Activated T-cell treated with anti-CD3 and anti-CD28 coated beads for 48 hours (primary cell): ENCODE measurements around the gene SLC5A1.

Experiments used
- DNase-seq: peaks from one replicate; pipeline ENCODE4 v3.0.0-alpha.2; 2020; ENCODE audit warnings: low read depth

SLC5A1 gene

DNA sequence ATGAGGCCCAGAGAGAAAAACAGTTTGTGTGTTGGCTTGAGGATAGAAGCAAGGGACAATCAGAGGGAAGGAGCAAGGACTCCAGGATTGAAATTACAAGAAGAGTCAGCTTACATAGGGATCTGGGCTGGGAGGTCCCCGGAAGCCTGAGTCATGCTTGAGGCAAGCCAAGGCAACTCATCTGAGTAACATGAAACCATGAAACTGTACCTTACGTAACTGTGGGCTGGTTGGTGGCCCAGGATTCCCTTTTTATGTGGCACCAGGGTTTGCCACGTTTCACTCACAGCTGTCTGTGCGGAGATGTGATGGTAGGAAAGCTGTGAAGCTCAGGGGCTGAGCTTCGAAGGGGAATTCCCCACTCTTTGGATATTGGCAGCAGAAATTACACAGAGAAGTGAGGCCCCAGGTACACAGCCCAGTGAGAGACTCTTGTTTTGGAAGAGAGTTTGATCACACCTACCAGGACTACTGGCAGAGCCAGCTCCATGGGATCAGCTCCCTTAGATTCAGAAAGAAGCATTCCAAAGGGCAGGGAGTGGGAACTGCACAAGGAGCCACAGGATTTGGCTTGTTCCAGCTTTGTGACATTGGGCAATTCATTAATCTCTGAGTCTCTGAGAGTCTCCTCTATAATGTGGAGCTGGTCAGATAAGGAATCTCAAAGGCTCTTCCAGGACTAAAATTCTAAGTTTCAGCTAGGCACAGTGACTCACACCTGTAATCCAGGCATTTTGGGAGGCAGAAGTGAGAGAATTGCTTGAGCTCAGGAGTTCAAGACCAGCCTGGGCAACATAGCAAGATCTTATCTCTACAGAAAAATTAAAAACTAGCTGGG, 7.8 kb downstream of the SLC5A1 start:
- peak; percentile 67 for DNase-seq

DNA sequence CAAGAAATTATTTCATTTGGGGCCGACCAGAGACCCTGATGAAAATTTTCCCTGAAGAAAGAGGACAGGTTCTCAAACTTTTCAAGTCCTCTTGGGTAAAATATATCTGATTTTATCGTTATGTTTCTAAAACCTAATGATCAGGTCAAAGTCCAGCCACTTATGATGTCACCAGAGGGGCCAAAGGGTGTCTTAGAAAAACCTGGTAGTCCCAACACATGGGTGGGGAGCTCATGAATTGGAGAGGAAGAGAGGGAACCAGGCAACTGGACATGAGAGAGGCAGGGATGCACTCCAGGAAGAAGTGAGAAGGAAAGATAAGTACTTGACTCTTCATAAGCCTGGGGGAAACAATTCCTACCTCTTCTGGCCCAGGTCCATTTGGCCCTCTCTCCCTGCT, 9.2 kb downstream of the SLC5A1 start:
- DNase-seq = no peak

GRCh38 chr22:32052936-32053791, 10.1 kb downstream of the SLC5A1 start:
- no peak for DNase-seq

DNA sequence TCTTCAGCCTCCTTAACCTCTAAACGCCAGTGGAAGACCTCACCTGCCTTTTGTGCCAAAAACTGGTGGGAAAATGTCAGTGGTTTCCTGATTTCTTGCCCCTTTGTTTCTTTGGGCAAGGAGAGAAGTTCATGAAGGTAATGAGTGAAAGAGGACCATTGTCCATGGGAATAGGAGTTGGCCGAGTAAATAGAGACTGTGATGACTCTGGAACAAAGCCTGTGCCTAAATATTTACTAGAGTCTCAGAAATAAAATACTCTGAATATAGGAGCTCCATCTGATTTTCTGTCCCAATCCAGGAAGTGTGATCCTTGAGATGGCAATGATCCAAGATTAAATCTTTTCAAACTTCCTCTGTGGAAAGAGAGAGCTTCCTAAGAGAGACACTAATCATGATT, 12.0 kb downstream of the SLC5A1 start:
- no peak for DNase-seq

DNA sequence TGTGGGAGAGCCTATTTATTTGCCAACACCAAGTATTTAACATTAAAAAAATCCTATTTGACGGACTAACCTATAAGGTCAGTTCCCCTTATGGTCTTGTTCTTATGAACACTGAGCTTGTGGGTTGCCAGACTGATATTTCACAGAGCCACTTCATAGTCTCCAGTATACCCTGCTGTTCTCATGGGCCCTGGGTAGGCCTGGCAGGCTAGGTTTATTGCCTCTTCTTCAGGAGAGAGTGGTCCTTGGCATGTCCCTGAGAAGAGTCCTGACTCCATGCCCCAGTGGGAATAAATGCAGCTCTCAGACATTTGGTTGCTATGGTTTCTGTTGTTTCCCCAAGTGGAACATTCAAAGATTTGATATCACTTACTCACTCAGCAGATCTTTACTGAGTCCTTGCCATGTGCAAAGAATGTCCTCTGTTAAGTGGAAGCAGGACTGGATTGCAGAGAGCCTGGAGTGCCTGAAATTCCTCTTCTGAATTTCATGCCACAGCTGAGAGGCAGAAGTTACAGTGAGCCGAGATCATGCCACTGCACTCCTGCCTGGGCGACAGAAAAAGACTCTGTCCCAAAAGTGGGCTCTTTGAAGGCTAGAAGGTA, 15.7 kb downstream of the SLC5A1 start:
- DNase-seq = no peak

DNA sequence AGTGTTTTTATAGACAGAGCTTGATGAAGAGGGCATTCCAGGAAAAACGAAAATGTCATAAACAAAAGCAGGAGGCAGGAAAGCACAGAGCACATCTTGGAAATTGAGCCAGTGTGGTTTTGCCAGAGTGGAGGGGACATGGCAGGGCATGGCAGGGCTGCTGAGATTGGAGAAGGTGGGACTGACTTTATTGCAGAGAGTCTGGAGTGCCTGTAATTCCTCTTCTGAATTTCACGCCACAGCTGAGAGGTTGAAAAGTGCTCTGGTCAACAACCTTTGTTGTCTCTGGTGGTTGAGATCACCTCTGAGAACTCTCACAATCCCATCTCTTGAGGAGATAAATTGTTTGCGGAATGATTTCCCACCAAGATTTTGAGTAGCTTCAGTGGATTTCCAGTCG, 16.4 kb downstream of the SLC5A1 start:
- no peak for DNase-seq

DNA sequence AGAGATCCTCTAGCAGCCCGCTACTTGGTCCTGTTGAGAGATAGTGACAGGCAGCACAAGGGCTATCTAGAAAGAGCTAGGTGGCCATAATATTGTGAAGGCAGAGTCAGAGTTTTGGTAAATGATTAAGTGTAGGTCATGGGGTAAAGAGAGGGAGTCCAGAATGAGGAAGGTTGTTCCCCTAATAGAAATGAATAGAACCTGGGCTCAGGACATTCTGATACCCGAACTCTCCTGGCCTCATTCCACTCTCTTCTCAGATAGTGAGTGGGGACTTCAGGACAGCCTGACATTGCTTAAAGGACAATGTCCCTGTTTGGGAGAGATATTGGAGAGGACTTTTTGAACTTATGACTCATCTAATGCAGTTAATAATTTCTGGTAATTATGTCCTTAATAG, 20.6 kb downstream of the SLC5A1 start:
- no peak for DNase-seq

DNA sequence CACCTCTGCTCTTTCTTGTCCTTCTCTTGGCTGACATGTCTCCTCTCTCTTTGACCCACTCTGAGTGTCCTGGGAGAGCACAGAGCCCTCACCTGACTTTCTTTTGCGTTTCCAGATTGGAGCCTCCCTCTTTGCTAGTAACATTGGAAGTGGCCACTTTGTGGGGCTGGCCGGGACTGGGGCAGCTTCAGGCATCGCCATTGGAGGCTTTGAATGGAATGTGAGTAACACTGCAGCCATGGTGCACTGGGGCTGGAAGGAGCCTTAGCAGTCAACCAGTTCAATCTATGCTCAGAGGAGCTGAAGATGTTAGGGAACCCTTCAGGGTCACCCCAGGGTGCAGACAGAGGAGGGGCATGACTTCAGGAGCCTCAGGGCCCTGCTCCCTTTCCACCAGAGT, 23.8 kb downstream of the SLC5A1 start:
- no peak for DNase-seq

DNA sequence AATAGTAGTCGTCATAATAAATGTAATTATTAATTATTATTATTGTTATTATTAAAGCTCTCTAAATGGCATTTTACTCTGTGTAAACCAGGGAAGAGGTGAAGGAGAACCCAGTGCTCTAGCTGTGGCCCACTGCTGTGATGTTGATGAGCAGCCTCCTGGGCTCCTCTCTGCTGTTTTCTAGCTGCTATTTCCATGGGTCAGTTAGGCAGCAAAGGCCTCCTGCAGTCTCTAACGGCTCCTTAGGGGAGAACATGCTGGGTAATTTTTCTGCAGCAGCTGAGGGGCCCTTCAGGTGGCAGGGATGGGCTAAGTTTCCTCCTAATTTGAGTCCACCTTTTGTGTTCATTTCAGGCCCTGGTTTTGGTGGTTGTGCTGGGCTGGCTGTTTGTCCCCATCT, 24.6 kb downstream of the SLC5A1 start:
- no peak for DNase-seq

DNA sequence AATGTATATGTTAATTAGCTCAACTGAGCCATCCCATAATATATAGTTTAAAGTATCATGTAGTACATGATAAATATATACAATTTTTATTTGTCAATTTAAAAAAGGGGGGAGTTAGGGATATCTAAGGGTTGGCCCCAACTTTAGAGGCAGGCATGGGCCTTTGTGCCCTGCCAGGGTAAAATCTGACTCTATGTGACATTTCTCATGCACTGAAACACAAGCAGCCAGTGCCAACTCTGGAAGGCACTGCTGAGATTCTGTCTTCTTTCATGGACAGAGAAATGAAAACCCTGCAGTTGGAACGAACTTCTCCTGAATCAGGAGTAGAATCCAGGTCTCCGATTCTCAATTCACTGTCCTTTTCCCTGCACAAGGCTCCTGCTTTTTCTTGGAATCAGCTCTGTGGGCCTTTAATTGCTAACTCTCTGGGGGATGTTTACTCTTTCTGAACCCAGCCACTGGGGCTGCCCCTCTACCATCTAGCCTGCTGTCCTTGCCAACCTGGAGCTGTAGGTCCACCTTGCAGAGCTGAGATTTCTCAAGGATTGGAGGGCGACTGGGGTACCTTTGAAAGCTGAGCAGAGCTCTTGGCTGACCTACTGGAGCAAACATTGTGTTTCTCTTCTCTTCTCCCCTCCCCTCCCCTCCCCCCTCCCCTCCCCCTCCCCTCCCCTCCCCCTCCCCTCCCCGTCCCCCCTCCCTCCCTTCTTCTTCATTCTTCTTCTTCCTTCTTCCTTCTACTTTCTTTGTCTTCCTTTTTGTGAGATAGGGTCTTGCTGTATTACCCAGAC, 26.7 kb downstream of the SLC5A1 start:
- no peak for DNase-seq

DNA sequence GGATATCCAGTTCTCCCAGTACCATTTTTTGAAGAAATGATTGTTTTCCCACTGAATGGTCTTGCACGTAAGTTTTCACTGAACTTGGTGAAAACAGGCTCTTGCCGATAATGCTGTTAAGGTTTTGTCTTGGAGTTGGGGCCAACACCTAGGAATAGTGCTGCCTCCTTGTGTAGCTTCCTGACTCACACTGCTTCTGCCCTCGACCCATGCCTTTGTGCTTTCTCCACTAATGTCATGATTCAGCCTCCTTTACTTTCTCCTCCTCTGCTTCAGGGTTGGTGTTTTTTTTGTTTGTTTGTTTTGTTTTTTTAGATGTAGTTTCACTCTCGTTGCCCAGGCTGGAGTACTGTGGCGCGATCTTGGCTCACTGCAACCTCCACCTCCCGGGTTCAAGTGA, 30.2 kb downstream of the SLC5A1 start:
- DNase-seq = no peak

DNA sequence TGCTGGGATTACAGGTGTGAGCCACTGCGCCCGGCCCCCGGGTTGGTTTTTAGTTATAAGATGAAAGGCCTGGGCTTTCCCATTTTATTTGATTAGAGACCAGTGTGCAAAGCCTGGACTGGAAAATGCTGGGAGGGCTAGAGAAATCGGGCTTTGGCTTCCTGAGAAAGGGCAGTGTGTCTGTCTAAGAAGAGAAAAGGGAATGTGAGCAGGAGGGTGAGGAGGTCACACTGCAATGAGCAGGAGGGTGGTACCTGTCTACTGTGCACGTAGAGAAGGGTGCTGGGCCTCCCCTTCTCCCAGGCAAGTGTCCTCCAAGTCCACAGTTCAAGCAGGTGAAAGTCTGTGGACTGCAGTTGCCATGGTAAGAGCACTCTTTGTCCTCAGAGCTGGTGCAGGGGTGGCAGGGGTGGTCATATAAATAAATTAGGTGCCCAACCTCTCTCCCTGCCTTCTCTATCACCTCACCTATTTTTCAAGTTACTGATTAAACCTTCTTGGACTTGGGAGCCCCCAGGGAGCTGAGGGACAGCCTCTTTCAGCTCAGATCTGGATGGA, 30.8 kb downstream of the SLC5A1 start:
- DNase-seq = no peak

DNA sequence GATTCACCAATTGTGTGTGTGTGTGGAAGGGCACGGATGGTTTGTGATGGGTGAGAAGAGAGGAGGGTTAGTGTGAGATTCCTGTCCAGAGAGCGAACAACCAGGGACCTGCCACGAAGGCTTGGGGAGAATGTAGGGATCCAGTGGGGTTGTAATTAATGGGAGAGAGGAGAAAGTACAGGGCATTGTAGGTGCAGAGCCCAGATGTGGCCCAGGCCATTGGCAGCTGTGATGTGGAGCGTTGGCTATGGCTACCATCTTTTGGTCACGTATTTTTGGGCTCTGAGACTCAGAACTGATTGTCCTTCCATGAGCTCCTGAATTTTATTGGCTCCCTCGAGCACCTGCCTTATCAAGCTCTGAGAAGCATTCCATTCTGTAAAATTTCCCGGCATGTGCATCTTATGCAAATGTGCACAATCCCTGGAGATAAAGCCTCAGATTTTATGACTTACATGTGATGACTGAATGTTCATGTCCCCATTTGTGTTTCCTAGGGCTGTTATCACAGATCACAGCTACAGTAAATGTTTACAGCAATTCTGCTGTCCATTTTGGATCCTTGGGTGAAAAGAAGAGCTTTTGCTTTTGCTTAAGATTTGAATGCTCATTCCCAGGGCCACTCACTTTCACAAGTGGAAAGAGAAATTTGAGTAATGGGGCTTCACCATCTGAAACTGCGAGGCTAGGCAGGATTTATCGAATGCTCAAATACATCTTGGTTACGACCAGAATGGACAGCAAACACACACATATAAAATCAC, 33.1 kb downstream of the SLC5A1 start:
- DNase-seq = no peak

DNA sequence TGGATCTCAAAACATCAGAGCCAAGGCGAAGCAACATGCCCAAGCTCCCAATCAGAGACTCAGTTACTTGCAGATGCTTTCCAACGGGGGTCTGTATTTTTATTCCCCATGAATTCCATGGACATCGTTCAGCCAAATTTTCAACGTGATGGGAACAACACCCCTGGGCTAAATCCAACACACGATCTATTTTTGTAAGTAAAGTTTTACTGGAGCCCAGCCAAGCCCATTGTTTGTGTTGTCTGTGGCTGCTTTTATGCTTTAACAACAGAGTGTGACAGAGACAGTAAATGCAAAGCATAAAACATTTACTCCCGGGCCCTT, 33.7 kb downstream of the SLC5A1 start:
- DNase-seq = no peak

DNA sequence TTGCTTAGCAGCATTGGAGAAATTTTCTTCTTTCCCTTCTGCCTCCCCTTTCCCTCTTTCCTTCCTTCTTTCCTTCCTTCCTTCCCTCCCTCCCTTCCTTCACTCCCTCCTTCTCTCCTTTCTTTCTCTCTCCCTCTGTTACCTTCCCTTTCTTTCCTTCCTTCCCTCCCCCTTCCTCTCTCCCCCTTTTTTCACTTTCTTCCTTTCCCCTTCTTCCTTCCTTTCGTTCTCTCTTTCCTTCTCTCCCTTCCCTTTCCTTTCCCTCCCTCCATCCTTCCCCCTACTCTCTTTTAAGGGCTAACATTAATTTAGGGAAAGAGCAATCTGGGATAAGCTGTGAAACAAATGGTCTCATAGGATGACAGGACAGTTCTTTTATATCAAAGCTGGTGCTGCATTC, 34.1 kb downstream of the SLC5A1 start:
- DNase-seq = no peak

DNA sequence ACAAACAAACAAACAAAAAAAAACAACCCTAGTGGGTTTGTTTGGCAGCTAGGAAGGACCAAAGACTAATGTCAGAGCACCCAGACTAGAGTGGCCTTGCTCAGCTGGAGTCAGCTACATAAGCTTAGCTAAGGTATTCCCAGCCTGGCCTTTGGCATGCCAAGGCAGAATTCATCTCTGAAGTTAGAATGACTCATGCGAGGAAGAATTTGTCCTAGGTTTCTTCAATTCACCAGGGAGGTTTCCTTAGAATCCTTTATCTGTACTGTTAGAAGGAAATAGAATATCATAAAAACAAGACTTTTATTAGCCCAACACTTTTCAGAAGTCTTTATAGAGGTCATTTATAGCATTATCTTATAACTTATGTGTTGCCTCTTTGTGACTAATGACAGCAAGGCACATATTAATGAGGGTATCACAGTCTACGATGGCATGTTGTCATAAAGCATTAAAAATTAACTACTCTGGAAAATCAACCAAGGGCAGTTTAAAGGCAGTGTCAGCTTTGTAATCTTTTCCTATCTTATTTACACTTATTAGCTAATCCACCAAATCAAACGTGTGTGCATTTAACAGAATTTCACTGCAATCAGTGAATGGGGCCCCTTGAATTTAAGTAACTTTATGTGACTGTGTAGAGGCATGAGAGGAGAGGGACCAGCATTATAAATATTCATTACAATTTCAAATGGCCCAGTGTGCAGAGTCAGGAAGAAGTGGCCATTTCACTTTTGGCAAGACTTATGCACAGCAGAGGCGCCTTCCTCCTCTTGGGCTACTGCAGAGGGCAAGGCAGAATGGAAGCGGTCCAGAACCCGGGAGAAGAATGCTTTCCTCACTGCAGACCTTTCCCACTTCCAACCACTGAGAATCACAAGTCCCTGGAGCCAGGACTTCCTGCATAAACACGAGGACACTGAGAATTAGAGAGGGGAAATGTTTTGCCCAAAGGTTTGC, 36.3 kb downstream of the SLC5A1 start:
- no peak for DNase-seq

DNA sequence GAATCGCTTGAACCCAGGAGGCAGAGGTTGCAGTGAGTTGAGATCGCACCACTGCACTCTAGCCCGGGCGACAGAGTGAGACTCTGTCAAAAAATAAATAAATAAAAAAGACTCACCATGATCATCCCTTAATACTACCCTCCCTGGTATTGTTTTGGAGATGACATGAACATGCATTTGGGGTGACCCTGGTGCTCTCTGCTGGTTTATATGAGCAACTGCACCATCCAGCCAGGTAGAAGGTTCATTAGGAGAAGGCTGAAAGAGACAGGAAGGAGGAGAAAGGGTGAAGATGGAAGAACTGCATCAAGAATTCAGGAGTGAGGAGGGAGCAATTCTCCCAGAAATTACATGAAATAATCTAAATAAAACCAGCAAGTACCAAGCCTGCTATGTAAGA, 37.8 kb downstream of the SLC5A1 start:
- DNase-seq = no peak

DNA sequence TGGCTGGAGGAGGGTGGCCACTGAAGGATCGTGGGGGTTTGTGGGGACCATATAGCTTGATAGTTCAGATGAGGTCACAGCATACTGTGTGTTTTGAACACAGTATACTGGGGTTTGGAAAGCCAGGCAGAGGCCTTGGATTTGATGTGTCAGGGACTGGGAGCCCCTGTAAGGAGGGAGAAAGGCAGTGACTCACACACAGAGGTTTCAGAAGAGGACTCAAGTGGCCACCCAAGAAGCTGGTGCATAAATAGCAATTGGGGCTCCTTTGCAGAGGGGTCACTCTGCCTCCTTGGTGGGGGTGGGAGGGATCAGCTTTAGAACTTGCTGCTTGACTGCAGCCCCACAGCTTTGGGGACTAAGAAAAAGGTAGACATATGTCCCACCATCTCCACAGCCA, 39.3 kb downstream of the SLC5A1 start:
- DNase-seq = no peak

DNA sequence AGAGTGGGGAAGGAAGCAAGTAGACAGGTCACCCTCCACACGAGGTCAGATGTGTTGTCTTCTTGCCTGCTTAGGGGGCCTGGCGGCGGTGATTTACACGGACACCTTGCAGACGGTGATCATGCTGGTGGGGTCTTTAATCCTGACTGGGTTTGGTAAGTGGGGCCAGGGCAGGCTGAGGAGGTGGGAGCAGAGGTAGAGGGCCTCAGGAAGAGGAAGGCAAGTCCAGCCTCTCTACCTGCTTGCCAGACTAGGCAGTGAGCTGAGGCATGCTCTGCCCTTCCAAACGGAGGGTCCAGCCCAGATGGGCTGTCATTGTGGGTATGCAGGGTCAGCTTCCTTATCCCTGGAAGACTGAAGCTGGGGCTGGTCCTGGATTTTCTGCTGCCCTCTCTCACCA, 39.9 kb downstream of the SLC5A1 start:
- DNase-seq = no peak

DNA sequence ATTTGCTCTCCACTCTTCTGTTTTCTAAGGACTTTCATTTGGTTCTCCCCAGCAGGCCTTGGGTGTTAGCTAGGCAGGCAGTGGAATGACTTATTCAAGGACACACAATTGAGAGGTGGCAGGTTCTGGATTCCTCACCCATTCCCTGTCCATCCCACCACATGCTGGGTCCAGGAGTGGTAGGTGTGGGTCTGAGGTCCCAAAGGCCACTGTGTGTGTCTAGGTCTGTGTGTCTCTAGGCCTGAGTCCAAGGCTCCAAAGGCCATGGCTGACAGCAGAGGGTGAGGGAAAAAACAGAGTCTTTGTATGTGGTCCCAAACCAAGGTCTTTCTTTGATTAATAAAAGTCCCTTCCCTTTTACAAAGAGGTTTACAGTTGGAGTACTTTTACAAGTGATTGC, 40.8 kb downstream of the SLC5A1 start:
- no peak for DNase-seq
